Lung (tissue), 12 donors: ENCODE results near the gene CHD1L. TPM values are rescaled to one million over a fixed set of nuclear protein-coding genes. Genes with fewer than 3 reads are reported as not detected.

ENCODE experiments used
- ATAC-seq: fragments of 200-7000 bp; cut with Tn5 transposase; one replicate; pipeline ENCODE4 v1.9.1; 2020; ENCODE audit warnings: moderate number of reproducible peaks; ENCODE audit not compliant: insufficient read depth, low FRiP score
- DNase-seq, 3 donors: peaks; one replicate each; pipeline ENCODE4 v3.0.0-alpha.2; 2013 to 2017
- H3K27ac ChIP-seq, 2 donors: one replicate each; pipeline ENCODE4 v1.5.1; 2013; ENCODE audit warnings: mild to moderate bottlenecking in 2 of 2, moderate library complexity in 2 of 2, control low read depth in 1 of 2, inconsistent platforms in 1 of 2, low read depth in 1 of 2, low read length in 1 of 2
- H3K27me3 ChIP-seq, 3 donors: one replicate each; pipeline ENCODE4 v1.5.1; 2013; ENCODE audit warnings: low read length in 2 of 3; ENCODE audit not compliant: control insufficient read depth in 3 of 3, insufficient read depth in 3 of 3
- H3K36me3 ChIP-seq, 4 donors: one replicate each; pipeline ENCODE4 v1.5.1; 2013; ENCODE audit warnings: low read length in 4 of 4, mild to moderate bottlenecking in 1 of 4, moderate library complexity in 1 of 4; ENCODE audit not compliant: control insufficient read depth in 4 of 4, insufficient read depth in 4 of 4
- H3K4me1 ChIP-seq, 5 donors: one replicate each; pipeline ENCODE4 v1.5.1; 2013; ENCODE audit warnings: low read length in 5 of 5, mild to moderate bottlenecking in 2 of 5, moderate library complexity in 1 of 5; ENCODE audit not compliant: control insufficient read depth in 5 of 5, insufficient read depth in 5 of 5
- H3K4me3 ChIP-seq: one replicate; pipeline ENCODE4 v1.5.1; 2013; ENCODE audit warnings: mild to moderate bottlenecking, control low read depth, moderate library complexity
- H3K9ac ChIP-seq, 2 donors: one replicate each; pipeline ENCODE4 v1.5.1; 2013; ENCODE audit warnings: low read length in 2 of 2, control low read depth in 1 of 2; ENCODE audit not compliant: insufficient read depth in 1 of 2
- H3K9me3 ChIP-seq, 4 donors: one replicate each; pipeline ENCODE4 v1.5.1; 2013; ENCODE audit warnings: low read length in 3 of 4, mild to moderate bottlenecking in 1 of 4, moderate library complexity in 1 of 4; ENCODE audit not compliant: control insufficient read depth in 4 of 4, insufficient read depth in 3 of 4
- CTCF ChIP-seq: IDR thresholded peaks from 2 replicates; pipeline ENCODE4 v1.5.1; 2012; ENCODE audit warnings: mild to moderate bottlenecking; ENCODE audit errors: control extremely low read depth, extremely low read depth
- WGBS, 2 donors: extraction: QIAGEN DNeasy Blood & Tissue Kit; methylation state at CpG; one replicate each; pipeline ENCODE4 v1.1.7; 2013; 5-methylcytosine and 5-hydroxymethylcytosine counted together
- polyA plus RNA-seq, 2 donors: library from polyadenylated mRNA; stranded (reverse); fragments of 200-250 nt; gene quantifications; one replicate each; pipeline ENCODE4 v1.2.1, GENCODE V29; 2013
- total RNA-seq, 2 donors: library from RNA; depleted of rRNA in 1 of 2; stranded (reverse); fragments of >200 nt in 1 of 2; gene quantifications; one replicate each; pipeline ENCODE4 v1.2.1, GENCODE V29; 2014 to 2021
- donor health status: control.
- donor health status: control.
- donor health status: Bipolar disorder and iron deficiency.
- donor health status: healthy.
- donor health status: DM: yes; HTN: yes; CAD: no.

Gene CHD1L
- total and polyA plus RNA-seq, 4 donors: 15.3 to 38.9 (median 22.4) TPM

DNA sequence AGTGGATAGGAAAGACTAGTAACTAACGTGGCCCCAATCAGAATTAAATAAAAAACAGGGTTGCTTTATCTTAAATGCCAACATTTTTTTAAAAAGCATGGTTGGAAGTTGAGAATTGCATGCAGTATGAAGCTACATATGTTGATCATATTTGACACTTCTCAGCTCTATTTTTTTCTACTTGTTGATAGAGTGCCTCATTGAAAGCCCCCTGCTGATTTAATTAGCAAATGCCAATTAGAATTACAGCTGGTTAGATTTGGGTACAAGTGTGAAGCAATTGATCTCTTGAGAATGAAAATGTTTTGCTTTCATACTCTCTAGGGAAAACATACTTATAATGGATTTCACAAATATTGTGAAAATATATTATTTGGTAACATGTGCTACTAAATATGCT, 40.5 kb downstream of the CHD1L start:
- Histone ChIP-seq H3K4me1 (no peaks in the 10 kb centered on the region), H3K27me3 (no peaks in the 10 kb centered on the region), H3K4me3 (no peak overlapping the region), H3K9me3 (no peaks in the 10 kb centered on the region), H3K36me3 (peaks cover 32 to 50% (median 35%) of the 10 kb centered on the region in 4 donors), H3K27ac (no peak overlapping the region), H3K9ac (no peak overlapping the region)
- WGBS, 2 donors: 68 to 87% methylated on average over 1 of the region's 1 CpG
- DNase-seq (no peak), ATAC-seq (no peak)
- TF ChIP-seq CTCF: no peak

GRCh38 chr1:147287133-147287865, 44.8 kb downstream of the CHD1L start:
- H3K4me1 ChIP-seq: no peaks in the 10 kb centered on the region
- peaks cover 0 to 2% (median 0%) of the 10 kb centered on the region in 4 donors for H3K9me3 ChIP-seq
- ATAC-seq (no peak), DNase-seq (no peak)
- 79 to 88% methylated on average over 8 of the region's 8 CpGs for WGBS, 2 donors
- no peak overlapping the region for H3K27ac ChIP-seq
- TF ChIP-seq CTCF: no peak
- peaks cover 34 to 62% (median 36%) of the 10 kb centered on the region in 4 donors for H3K36me3 ChIP-seq
- H3K4me3 ChIP-seq: no peak overlapping the region
- H3K27me3 ChIP-seq: no peaks in the 10 kb centered on the region
- H3K9ac ChIP-seq: no peak overlapping the region

GRCh38 chr1:147292012-147292411, 49.5 kb downstream of the CHD1L start:
- H3K36me3 ChIP-seq: peaks cover 35 to 79% (median 41%) of the 10 kb centered on the region in 4 donors
- H3K4me3 ChIP-seq: no peak overlapping the region
- no peaks in the 10 kb centered on the region for H3K27me3 ChIP-seq
- no peak overlapping the region for H3K27ac ChIP-seq
- H3K9me3 ChIP-seq: peaks cover 0 to 6% (median 0%) of the 10 kb centered on the region in 4 donors
- H3K4me1 ChIP-seq: no peaks in the 10 kb centered on the region
- TF ChIP-seq CTCF: no peak
- ATAC-seq (no peak), DNase-seq (no peak)
- H3K9ac ChIP-seq: no peak overlapping the region
- 92 to 97% methylated on average over 4 of the region's 4 CpGs for WGBS, 2 donors
